ENCODE results near the gene GPR137.

GPR137 gene

DNA sequence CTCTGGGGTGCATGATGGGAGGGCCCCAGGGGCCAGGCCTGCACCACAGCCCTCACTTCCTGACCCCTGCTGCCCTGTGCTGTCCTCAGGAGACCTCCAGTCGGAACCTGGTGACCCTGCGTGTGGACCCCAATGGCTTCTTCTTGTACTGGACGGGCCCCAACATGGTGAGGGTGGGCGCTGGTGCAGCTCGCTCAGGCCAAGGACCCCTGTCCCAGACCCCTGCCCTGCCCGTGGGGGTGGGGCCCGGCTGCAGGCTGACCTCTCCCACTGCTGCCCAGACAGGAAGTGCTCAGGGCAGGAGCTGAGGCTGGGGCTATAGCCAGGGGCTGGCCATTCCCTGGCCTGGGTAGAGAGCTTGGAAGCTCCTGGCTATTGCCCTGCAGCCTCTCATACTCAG is 31.3 kb upstream of the GPR137 start:
- H3K27ac ChIP-seq, result no peak overlapping the region
- TF ChIP-seq CTCF (IDR thresholded peaks at IDR 0.05) (no peak), ZFX (IDR thresholded peaks at IDR 0.05; ENCODE audit: borderline replicate concordance) (no peak)

GRCh38 chr11:64255135-64256128 is 30.2 kb upstream of the GPR137 start:
- TF ChIP-seq CTCF (IDR thresholded peaks at IDR 0.05), result no peak
- TF ChIP-seq ZFX (IDR thresholded peaks at IDR 0.05; ENCODE audit: borderline replicate concordance), result no peak
- H3K27ac ChIP-seq, result no peak overlapping the region

DNA sequence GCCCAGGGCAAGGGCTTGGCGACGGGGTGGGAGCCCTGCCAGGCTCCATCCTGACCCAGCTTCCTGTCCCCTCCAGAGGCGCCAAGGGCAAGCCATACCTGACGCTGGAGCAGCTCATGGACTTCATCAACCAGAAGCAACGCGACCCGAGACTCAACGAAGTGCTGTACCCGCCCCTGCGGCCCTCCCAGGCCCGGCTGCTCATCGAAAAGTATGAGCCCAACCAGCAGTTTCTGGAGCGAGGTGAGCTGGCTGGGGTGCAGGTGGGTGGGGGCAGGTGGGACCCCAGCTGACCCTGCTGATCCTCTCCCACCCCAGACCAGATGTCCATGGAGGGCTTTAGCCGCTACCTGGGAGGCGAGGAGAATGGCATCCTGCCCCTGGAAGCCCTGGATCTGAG is 29.3 kb upstream of the GPR137 start:
- H3K27ac ChIP-seq, result no peak overlapping the region
- TF ChIP-seq CTCF (IDR thresholded peaks at IDR 0.05) (no peak), ZFX (IDR thresholded peaks at IDR 0.05; ENCODE audit: borderline replicate concordance) (no peak)

DNA sequence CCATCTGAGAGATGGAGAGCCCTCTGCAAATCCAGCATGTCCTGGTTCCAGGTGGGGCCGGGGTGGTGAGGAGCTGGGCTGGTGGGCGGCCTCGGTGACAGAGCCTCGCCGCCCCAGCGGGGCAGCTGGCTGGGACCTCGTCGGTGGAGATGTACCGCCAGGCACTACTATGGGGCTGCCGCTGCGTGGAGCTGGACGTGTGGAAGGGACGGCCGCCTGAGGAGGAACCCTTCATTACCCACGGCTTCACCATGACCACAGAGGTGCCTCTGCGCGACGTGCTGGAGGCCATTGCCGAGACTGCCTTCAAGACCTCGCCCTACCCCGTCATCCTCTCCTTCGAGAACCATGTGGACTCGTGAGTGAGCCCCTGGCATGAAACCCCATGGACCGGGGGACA is 27.3 kb upstream of the GPR137 start:
- H3K27ac ChIP-seq, result no peak overlapping the region
- TF ChIP-seq ZFX (IDR thresholded peaks at IDR 0.05; ENCODE audit: borderline replicate concordance) (no peak), CTCF (IDR thresholded peaks at IDR 0.05) (no peak)

DNA sequence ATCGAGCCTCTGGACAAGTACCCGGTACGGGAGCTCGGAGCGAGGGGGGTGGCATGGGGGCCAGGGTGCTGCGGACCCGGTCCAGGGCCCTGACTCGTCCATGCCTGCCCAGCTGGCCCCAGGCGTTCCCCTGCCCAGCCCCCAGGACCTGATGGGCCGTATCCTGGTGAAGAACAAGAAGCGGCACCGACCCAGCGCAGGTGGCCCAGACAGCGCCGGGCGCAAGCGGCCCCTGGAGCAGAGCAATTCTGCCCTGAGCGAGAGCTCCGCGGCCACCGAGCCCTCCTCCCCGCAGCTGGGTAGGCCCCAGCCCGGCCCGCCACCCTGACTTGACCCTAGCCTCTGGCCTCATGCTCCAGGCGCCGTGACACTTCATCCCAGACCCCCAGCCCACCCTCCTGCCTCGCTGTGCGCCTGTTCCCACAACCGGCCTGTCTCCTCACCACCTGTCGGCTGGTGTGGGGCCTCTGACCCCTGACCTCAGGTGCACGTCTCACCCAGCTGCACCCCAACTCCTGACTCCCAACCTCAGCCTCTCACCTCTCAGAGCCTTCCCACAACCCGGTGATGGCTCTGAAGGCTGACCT is 26.6 kb upstream of the GPR137 start:
- TF ChIP-seq CTCF (IDR thresholded peaks at IDR 0.05) (no peak), ZFX (IDR thresholded peaks at IDR 0.05; ENCODE audit: borderline replicate concordance) (no peak)
- no peak overlapping the region for H3K27ac ChIP-seq

DNA sequence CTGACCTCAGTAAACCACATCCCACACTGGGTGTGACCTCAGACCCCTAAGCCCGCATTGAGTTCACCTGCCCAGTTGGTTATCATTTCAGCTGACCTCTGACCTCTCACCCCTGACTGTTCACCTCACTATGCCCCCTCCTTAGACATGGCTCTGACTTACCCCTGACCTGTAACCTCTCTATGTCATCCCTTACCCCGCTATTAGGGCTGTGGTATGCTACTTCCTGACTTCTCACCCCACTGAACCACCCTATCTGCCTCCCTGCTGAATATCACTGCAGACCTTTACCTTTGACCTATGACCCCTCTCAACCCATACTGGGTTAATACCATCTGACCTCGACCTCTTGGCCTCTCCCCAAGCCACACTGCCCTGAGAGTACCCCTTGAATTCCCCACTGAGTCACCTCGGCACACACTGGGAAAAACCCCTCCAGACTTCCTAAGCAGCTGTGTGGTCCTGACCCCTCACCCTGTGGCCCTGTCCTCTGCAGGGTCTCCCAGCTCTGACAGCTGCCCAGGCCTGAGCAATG is 26.0 kb upstream of the GPR137 start:
- TF ChIP-seq ZFX (IDR thresholded peaks at IDR 0.05; ENCODE audit: borderline replicate concordance), result no peak
- TF ChIP-seq CTCF (IDR thresholded peaks at IDR 0.05), result no peak
- no peak overlapping the region; the same call in 1 of the 2 replicates for H3K27ac ChIP-seq
